Epithelial cell of esophagus (primary cell): ENCODE results near the gene PRDM10.
"Not testable (repeated sequence)": the region's sequence is repeated elsewhere in the genome, so short reads cannot be mapped to it uniquely, and the experiment has no call there.

ENCODE experiments used
- DNase-seq: peaks from one replicate; pipeline ENCODE4 v3.0.0; 2010; ENCODE audit warnings: low read depth
- H3K4me3 ChIP-seq: 2 replicates; pipeline ENCODE4 v1.5.1; 2011; ENCODE audit warnings: mild to moderate bottlenecking, low read length, control low read depth
- TF ChIP-seq, protein P1 (sequence below): IDR thresholded peaks from 2 replicates; pipeline ENCODE4 v1.5.1; 2011; ENCODE audit warnings: low read depth, mild to moderate bottlenecking, low read length, control low read depth, inconsistent platforms; ENCODE audit not compliant: insufficient read depth; ENCODE audit errors: missing control alignments

PRDM10 gene

DNA sequence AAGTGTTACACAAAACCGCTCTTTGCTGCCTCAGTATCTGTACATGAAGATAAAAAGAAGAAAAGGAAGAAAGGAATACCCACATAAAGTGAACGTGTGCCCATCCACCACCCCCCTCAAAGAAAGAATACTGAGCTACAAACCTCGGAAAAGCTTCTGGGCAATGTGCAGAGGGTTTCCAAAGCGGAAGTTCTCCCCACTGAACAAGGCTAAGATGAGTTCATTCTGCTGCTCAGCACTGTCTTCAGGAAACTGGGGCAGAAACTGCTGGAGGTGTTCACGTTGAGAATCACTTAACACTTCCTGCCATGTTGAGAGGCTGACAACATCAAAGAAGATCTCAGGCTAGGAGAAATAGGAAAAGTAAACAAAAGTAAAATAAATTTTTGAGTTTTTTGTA lies 114.2 kb downstream of the PRDM10 start:
- TF ChIP-seq, protein P1, sequence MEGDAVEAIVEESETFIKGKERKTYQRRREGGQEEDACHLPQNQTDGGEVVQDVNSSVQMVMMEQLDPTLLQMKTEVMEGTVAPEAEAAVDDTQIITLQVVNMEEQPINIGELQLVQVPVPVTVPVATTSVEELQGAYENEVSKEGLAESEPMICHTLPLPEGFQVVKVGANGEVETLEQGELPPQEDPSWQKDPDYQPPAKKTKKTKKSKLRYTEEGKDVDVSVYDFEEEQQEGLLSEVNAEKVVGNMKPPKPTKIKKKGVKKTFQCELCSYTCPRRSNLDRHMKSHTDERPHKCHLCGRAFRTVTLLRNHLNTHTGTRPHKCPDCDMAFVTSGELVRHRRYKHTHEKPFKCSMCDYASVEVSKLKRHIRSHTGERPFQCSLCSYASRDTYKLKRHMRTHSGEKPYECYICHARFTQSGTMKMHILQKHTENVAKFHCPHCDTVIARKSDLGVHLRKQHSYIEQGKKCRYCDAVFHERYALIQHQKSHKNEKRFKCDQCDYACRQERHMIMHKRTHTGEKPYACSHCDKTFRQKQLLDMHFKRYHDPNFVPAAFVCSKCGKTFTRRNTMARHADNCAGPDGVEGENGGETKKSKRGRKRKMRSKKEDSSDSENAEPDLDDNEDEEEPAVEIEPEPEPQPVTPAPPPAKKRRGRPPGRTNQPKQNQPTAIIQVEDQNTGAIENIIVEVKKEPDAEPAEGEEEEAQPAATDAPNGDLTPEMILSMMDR, result no peak
- no peak for DNase-seq
- no peak overlapping the region for H3K4me3 ChIP-seq

DNA sequence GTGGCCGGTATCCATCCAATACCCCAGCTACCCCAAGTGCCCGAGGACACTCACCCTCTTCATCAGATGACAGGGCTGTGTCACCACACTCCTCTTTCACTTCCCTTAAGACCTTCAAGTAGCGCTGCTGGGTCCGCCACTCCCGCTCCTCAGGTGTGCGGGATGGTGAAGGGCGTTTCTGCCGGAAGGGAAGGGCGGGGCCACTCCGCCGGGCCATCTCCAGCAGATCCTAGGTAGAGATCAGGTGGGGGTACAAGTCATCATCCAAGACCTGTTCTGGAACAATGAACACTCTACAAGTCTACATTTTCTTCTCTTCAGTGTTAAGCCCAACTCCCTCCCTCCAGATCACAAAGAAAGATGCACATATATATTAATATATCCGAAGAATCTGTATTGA lies 117.3 kb downstream of the PRDM10 start:
- TF ChIP-seq, protein P1, result no peak
- DNase-seq, result no peak
- H3K4me3 ChIP-seq, result no peak overlapping the region

DNA sequence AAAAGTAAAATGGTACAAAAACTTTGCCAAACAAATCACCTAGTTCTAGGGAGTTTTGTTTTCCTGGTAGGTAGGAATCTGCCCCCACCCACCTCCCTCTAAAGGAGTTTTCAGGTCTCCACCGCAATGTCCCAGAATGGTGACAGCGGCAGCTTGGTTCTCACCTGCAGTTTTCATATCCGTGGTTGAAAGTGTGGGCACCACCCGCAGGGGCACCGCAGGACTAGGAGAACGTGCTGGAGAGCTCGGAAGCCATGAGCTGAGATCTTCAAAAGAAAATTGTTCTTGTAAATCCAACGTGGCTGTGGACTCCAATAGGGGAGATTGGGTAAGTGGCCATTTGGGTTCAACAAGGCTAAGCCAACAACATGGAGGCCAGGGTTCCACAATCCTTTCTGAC lies 118.1 kb downstream of the PRDM10 start:
- TF ChIP-seq, protein P1, result no peak
- H3K4me3 ChIP-seq, result no peak overlapping the region
- no peak for DNase-seq

DNA sequence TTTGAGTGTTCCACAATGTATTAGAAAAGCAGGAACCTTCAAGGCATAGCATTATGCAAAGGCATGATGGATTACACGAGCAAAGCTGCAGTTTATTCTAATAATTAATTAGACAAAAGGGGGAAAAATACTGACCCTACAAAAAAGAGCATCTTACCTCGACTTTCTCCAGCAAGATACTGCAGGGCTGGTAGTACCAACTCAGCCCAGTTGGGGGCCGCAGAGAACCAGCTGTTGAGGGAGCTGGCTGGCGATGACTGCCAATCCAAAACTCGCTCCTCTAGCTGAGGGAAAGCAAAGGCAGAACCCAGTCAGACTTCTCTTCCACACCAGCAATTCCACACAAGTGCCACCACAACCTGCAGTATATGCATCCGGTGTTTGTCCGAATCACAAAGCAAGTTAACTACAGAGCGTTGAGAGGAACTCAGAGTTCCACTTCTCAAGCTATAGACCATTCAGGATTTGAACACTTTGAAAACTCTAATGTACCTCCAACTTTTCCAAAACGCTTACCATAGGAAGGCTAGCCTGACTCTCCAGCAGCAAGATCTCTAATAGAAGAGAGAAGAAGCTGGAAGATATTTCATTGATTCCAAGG lies 121.0 kb downstream of the PRDM10 start:
- H3K4me3 ChIP-seq, result no peak overlapping the region
- DNase-seq, result peak; percentile 60

DNA sequence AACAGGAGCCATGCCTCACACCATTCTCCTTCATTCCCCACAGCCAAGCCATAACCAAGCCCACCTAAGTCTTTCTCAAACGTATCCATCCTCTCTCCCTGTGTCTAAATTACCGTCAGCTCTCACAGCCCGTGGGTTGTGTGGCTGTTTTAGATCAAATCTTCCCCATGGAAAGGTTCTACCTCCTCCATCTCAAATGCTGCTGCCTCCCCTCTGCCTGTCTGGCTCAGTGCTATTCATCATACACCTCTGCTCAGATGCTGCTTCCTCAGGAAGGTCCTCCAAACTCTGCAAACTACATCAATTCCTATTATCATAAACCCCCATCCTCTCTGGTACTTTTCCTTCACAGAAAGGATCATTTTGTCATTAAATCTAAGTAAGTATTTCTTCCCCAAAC lies 122.3 kb downstream of the PRDM10 start:
- H3K4me3 ChIP-seq, result no peak overlapping the region
- TF ChIP-seq, protein P1, result no peak
- no peak for DNase-seq

More for the DNA sequence above, 121.0 kb downstream of the PRDM10 start:
- TF ChIP-seq, protein P1, result peak; percentile 77

DNA sequence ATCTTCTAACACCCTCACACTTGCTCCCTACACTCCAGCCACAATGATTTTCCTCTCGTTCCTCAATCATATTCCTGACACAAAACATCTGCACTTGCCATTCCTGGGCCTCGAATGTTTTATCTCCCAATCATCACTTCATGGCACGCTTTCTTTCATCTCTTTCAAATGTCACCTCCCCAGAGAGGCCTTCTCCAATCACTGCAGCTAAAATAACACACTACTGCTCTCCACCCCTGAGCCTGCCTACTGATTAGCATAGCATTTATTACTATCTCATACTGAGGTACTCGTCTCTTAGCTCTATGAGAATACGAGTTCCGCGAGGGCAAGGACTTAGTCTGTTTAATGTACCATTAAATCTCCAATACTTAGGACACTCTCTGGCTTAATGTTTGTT lies 130.7 kb downstream of the PRDM10 start:
- H3K4me3 ChIP-seq, result no peak overlapping the region
- no peak for DNase-seq
- TF ChIP-seq, protein P1, result no peak

DNA sequence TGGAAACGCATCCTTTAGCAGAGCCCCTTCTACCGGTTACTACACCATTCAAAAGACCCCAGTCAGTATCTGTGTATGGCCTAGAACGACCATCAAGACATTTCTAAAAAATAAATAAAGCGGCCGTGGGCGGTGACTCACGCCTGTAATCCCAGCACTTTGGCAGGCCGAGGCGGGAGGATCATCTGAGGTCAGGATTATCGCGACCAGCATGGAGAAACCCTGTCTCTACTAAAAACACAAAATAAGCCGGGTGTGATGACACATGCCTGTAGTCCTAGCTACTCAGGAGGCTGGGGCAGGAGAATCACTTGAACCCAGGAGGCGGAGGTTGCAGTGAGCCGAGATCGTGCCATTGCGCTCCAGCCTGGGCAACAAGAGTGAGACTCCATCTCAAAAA lies 134.0 kb downstream of the PRDM10 start:
- not testable (repeated sequence) for H3K4me3 ChIP-seq, DNase-seq
